ENCODE measurements around the gene VWCE.

DNA sequence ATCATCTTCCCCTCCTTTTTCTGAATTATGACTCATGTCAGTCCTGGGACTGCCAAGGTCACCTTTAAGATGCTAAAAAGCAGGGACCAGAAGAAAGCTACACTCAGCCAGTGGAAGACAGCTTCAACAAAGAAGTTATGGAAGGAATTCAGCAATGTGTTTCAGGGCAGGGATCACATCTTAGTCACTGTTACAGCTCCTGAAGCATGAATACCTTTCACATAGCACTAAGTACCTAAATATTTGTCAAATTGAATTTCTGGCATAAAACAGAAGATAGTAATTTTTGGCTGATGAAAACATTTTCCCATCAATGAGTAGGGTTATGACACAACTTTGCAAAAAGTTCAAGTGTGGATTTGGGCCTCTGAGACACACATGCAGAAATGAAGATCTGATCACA, 32.6 kb upstream of the VWCE start:
- TF ChIP-seq, protein P1, sequence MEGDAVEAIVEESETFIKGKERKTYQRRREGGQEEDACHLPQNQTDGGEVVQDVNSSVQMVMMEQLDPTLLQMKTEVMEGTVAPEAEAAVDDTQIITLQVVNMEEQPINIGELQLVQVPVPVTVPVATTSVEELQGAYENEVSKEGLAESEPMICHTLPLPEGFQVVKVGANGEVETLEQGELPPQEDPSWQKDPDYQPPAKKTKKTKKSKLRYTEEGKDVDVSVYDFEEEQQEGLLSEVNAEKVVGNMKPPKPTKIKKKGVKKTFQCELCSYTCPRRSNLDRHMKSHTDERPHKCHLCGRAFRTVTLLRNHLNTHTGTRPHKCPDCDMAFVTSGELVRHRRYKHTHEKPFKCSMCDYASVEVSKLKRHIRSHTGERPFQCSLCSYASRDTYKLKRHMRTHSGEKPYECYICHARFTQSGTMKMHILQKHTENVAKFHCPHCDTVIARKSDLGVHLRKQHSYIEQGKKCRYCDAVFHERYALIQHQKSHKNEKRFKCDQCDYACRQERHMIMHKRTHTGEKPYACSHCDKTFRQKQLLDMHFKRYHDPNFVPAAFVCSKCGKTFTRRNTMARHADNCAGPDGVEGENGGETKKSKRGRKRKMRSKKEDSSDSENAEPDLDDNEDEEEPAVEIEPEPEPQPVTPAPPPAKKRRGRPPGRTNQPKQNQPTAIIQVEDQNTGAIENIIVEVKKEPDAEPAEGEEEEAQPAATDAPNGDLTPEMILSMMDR (IDR thresholded peaks at IDR 0.05), result no peak
- no peak for TF ChIP-seq POLR2A (IDR thresholded peaks at IDR 0.05)

All from upper lobe of left lung (tissue), 4 donors.